H9 (cell line): ENCODE data around the gene CTPS1. TPM values are rescaled to one million over a fixed set of nuclear protein-coding genes. Genes with fewer than 3 reads are reported as not detected.

Source experiments
- DNase-seq: peaks from one replicate; pipeline ENCODE4 v3.0.0-alpha.2; 2017
- H2AFZ ChIP-seq: one replicate; pipeline ENCODE4 v1.6.1; 2013; ENCODE audit warnings: mild to moderate bottlenecking, low read length, control low read depth, moderate library complexity
- H2AK5ac ChIP-seq: 2 replicates; pipeline ENCODE4 v1.6.1; 2013; ENCODE audit warnings: low read length, control low read depth, mixed read lengths; ENCODE audit not compliant: insufficient read length
- H2BK120ac ChIP-seq: one replicate; pipeline ENCODE4 v1.6.1; 2013; ENCODE audit warnings: low read depth, mild to moderate bottlenecking, low read length, control low read depth, inconsistent platforms; ENCODE audit not compliant: poor library complexity, severe bottlenecking
- H2BK12ac ChIP-seq: 2 replicates; pipeline ENCODE4 v1.6.1; 2013; ENCODE audit warnings: low read length, control low read depth, mixed read lengths, low read depth; ENCODE audit not compliant: insufficient read length
- H2BK15ac ChIP-seq: 2 replicates; pipeline ENCODE4 v1.6.1; 2013; ENCODE audit warnings: low read depth, low read length, control low read depth
- H2BK20ac ChIP-seq: one replicate; pipeline ENCODE4 v1.6.1; 2013; ENCODE audit warnings: low read depth, mild to moderate bottlenecking, low read length, control low read depth, inconsistent platforms; ENCODE audit not compliant: poor library complexity, severe bottlenecking
- H2BK5ac ChIP-seq: 2 replicates; pipeline ENCODE4 v1.6.1; 2013; ENCODE audit warnings: low read length, control low read depth, mixed read lengths; ENCODE audit not compliant: insufficient read length
- H3K14ac ChIP-seq: 2 replicates; pipeline ENCODE4 v1.6.1; 2013; ENCODE audit warnings: low read length, control low read depth; ENCODE audit not compliant: insufficient read depth
- H3K18ac ChIP-seq: 2 replicates; pipeline ENCODE4 v1.6.1; 2013; ENCODE audit warnings: low read depth, mild to moderate bottlenecking, mixed read lengths, low read length, control low read depth; ENCODE audit not compliant: insufficient read length
- H3K23ac ChIP-seq: 2 replicates; pipeline ENCODE4 v1.6.1; 2013; ENCODE audit warnings: low read length, control low read depth, mixed read lengths, low read depth; ENCODE audit not compliant: insufficient read length
- H3K23me2 ChIP-seq: 2 replicates; pipeline ENCODE4 v1.6.1; 2013; ENCODE audit warnings: low read depth, mild to moderate bottlenecking, mixed read lengths, low read length, control low read depth; ENCODE audit not compliant: insufficient read length, poor library complexity, severe bottlenecking
- H3K27ac ChIP-seq: 2 replicates; pipeline ENCODE4 v1.5.1; 2013; ENCODE audit warnings: low read length, control low read depth, mixed read lengths, low read depth; ENCODE audit not compliant: insufficient read length
- H3K27me3 ChIP-seq: 2 replicates; pipeline ENCODE4 v1.6.1; 2013; ENCODE audit warnings: low read length, control low read depth, inconsistent platforms; ENCODE audit not compliant: insufficient read depth
- H3K4ac ChIP-seq: 2 replicates; pipeline ENCODE4 v1.6.1; 2013; ENCODE audit warnings: low read depth, mild to moderate bottlenecking, control low read depth, inconsistent platforms, low read length, moderate library complexity
- H3K4me1 ChIP-seq: 2 replicates; pipeline ENCODE4 v1.6.1; 2013; ENCODE audit warnings: low read length, control low read depth, inconsistent platforms; ENCODE audit not compliant: insufficient read depth
- H3K4me2 ChIP-seq: 2 replicates; pipeline ENCODE4 v1.6.1; 2013; ENCODE audit warnings: low read length, control low read depth, mixed read lengths; ENCODE audit not compliant: insufficient read length, insufficient read depth
- H3K56ac ChIP-seq: 2 replicates; pipeline ENCODE4 v1.6.1; 2013; ENCODE audit warnings: low read depth, mild to moderate bottlenecking, mixed read lengths, low read length, control low read depth; ENCODE audit not compliant: insufficient read length
- H3K79me1 ChIP-seq: 2 replicates; pipeline ENCODE4 v1.6.1; 2013; ENCODE audit warnings: low read depth, mild to moderate bottlenecking, moderate library complexity, low read length, control low read depth, inconsistent platforms; ENCODE audit not compliant: insufficient read depth, poor library complexity, severe bottlenecking
- H3K79me2 ChIP-seq: 2 replicates; pipeline ENCODE4 v1.6.1; 2013; ENCODE audit warnings: low read length, control low read depth, inconsistent platforms; ENCODE audit not compliant: insufficient read depth
- H3K9ac ChIP-seq: 2 replicates; pipeline ENCODE4 v1.6.1; 2013; ENCODE audit warnings: low read length, control low read depth, mixed read lengths; ENCODE audit not compliant: insufficient read length; ENCODE audit errors: extremely low read depth
- H3K9me3 ChIP-seq: one replicate; pipeline ENCODE4 v1.6.1; 2013; ENCODE audit warnings: low read depth, low read length, inconsistent platforms; ENCODE audit not compliant: control insufficient read depth
- H3T11ph ChIP-seq: one replicate; pipeline ENCODE4 v1.6.1; 2013; ENCODE audit warnings: mild to moderate bottlenecking, low read length, control low read depth, inconsistent platforms
- H4K20me1 ChIP-seq: one replicate; pipeline ENCODE4 v1.6.1; 2013; ENCODE audit not compliant: control insufficient read depth, insufficient read length, insufficient read depth
- H4K5ac ChIP-seq: 2 replicates; pipeline ENCODE4 v1.6.1; 2013; ENCODE audit warnings: low read depth, mild to moderate bottlenecking, mixed read lengths, low read length, control low read depth; ENCODE audit not compliant: insufficient read length
- H4K8ac ChIP-seq: replicated peaks from 2 replicates; pipeline ENCODE4 v1.6.1; 2013; ENCODE audit warnings: low read length, control low read depth, mixed read lengths, low read depth; ENCODE audit not compliant: insufficient read length
- H4K91ac ChIP-seq: 2 replicates; pipeline ENCODE4 v1.6.1; 2013; ENCODE audit warnings: low read depth, mild to moderate bottlenecking, moderate library complexity, mixed read lengths, low read length, control low read depth; ENCODE audit not compliant: insufficient read length
- H3K27ac Mint-ChIP-seq, 3 experiments: 2 replicates in 2 of 3; 3 replicates in 1 of 3; pipeline ENCODE4 v1.8.0; 2020 to 2021; ENCODE audit warnings: mixed read lengths in 3 of 3, mild to moderate bottlenecking in 1 of 3, moderate library complexity in 1 of 3
- H3K27me3 Mint-ChIP-seq: 2 replicates; pipeline ENCODE4 v1.8.0; 2021; ENCODE audit warnings: low read depth, mild to moderate bottlenecking, moderate library complexity, mixed read lengths
- H3K36me3 Mint-ChIP-seq, 3 experiments: 2 replicates in 2 of 3; 3 replicates in 1 of 3; pipeline ENCODE4 v1.8.0; 2020 to 2021; ENCODE audit warnings: low read depth in 3 of 3, mixed read lengths in 3 of 3; ENCODE audit not compliant: insufficient read depth in 1 of 3
- H3K4me1 Mint-ChIP-seq, 2 experiments: 2 replicates each; pipeline ENCODE4 v1.8.0; 2020; ENCODE audit warnings: mixed read lengths in 2 of 2
- H3K4me3 Mint-ChIP-seq, 2 experiments: 2 replicates in 1 of 2; 3 replicates in 1 of 2; pipeline ENCODE4 v1.8.0; 2020 to 2021; ENCODE audit warnings: mild to moderate bottlenecking in 2 of 2, mixed read lengths in 2 of 2, moderate library complexity in 1 of 2
- H3K9me3 Mint-ChIP-seq, 2 experiments: 2 replicates in 1 of 2; 3 replicates in 1 of 2; pipeline ENCODE4 v1.8.0; 2020; ENCODE audit warnings: mild to moderate bottlenecking in 2 of 2, mixed read lengths in 2 of 2, moderate library complexity in 1 of 2
- CTCF ChIP-seq: fragments of 200-600 bp; sonication (generic); conservative IDR thresholded peaks from 3 replicates; pipeline ENCODE4 v1.8.0; 2021; ENCODE audit warnings: antibody characterized with exemption, mild to moderate bottlenecking
- WGBS: extraction: QIAGEN DNeasy Blood & Tissue Kit; methylation state at CpG from one replicate; pipeline ENCODE4 v1.1.7; 2013; ENCODE audit warnings: missing lambda C conversion rate, low lambda C conversion rate, mixed read lengths; ENCODE audit not compliant: insufficient read length; ENCODE audit errors: extremely low coverage; 5-methylcytosine and 5-hydroxymethylcytosine counted together
- total RNA-seq: library from RNA; stranded (reverse); gene quantifications from 2 replicates; pipeline ENCODE4 v1.2.1, GENCODE V29; 2021

The CTPS1 gene
- total RNA-seq, 1 experiment from 2014 or later, result 105 TPM

- H3K79me2 ChIP-seq, result peaks cover 20% of the 10 kb centered on the region; the same call in 1 of the 2 replicates
- no peak overlapping the region for H2BK20ac ChIP-seq
- no CpG with 5 or more reads among the region's 14 CpGs for WGBS
- H3K56ac ChIP-seq, result no peak overlapping the region
- no peaks in the 10 kb centered on the region for H3K79me1 ChIP-seq
- H3K4me2 ChIP-seq, result no peak overlapping the region
- peak overlapping the region; percentile 12 to 79; a peak in 2 of 5 replicates for H3K4me3 Mint-ChIP-seq
- no peak overlapping the region for H3T11ph ChIP-seq
- H2AFZ ChIP-seq, result no peak overlapping the region
- H3K36me3 Mint-ChIP-seq, result peaks cover 26 to 43% (median 39%) of the 10 kb centered on the region in 3 experiments; a peak in 6 of 7 replicates
- H2BK5ac ChIP-seq, result no peak overlapping the region
- H3K9me3 Mint-ChIP-seq, result no peaks in the 10 kb centered on the region
- no peaks in the 10 kb centered on the region for H3K9me3 ChIP-seq
- no peak overlapping the region for H2BK120ac ChIP-seq
- H2BK12ac ChIP-seq, result no peak overlapping the region
- H3K4me1 ChIP-seq, result peaks cover 6% of the 10 kb centered on the region
- peaks cover 18 to 24% of the 10 kb centered on the region in 2 experiments for H3K4me1 Mint-ChIP-seq
- no peak overlapping the region for H3K9ac ChIP-seq
- H4K5ac ChIP-seq, result no peak overlapping the region
- H2AK5ac ChIP-seq, result no peak overlapping the region
- no peak overlapping the region for H3K14ac ChIP-seq
- no peak overlapping the region for H3K23ac ChIP-seq
- H4K20me1 ChIP-seq, result no peaks in the 10 kb centered on the region
- DNase-seq, result no peak
- H4K91ac ChIP-seq, result no peak overlapping the region
- no peaks in the 10 kb centered on the region for H3K27me3 Mint-ChIP-seq
- no peak overlapping the region for H4K8ac ChIP-seq
- peaks cover 7% of the 10 kb centered on the region for H3K23me2 ChIP-seq
- no peak for TF ChIP-seq CTCF
- no peak overlapping the region for H3K4ac ChIP-seq
- no peak overlapping the region for H3K27ac ChIP-seq
- peak overlapping the region in 1 of 3 experiments; percentile 53; a peak in 2 of 7 replicates for H3K27ac Mint-ChIP-seq
- no peak overlapping the region for H3K18ac ChIP-seq
- H3K27me3 ChIP-seq, result no peaks in the 10 kb centered on the region
- no peak overlapping the region for H2BK15ac ChIP-seq
These were observed 2.4 kb downstream of the CTPS1 start for GRCh38 chr1:40981691-40982448.
